Bronchial epithelial cell (primary cell): ENCODE data around the gene NEK1. TPM values are rescaled to one million over a fixed set of nuclear protein-coding genes. Genes with fewer than 3 reads are reported as not detected.

ENCODE experiments used
- DNase-seq: peaks from one replicate; pipeline ENCODE4 v3.0.0-alpha.2; 2010; ENCODE audit warnings: low read depth
- FAIRE-seq: peaks from 2 replicates; lab custom pipeline; 2011; peaks lifted over from hg19 to GRCh38; lab: Jason Lieb, UNC
- H3K27me3 ChIP-seq: 2 replicates; pipeline ENCODE4 v1.5.1; 2011; ENCODE audit warnings: low read length; ENCODE audit not compliant: control insufficient read depth, insufficient read depth
- H3K36me3 ChIP-seq: 2 replicates; pipeline ENCODE4 v1.5.1; 2011; ENCODE audit warnings: low read length; ENCODE audit not compliant: control insufficient read depth, insufficient read depth
- H3K4me3 ChIP-seq: 2 replicates; pipeline ENCODE4 v1.5.1; 2011; ENCODE audit warnings: mild to moderate bottlenecking, low read depth, low read length, control low read depth
- CTCF ChIP-seq: IDR thresholded peaks from 2 replicates; pipeline ENCODE4 v1.5.1; 2011; ENCODE audit warnings: mild to moderate bottlenecking, moderate library complexity, low read length, control low read depth, inconsistent platforms; ENCODE audit not compliant: insufficient read depth, severe bottlenecking
- total RNA-seq: library from RNA; depleted of rRNA; stranded (reverse); fragments of >200 nt; gene quantifications from 2 replicates; pipeline ENCODE4 v1.2.1, GENCODE V29; 2014

Gene NEK1
- total RNA-seq, 1 donor from 2014 or later, result 6.1 TPM

- no peak for FAIRE-seq
- Histone ChIP-seq H3K36me3 (no peaks in the 10 kb centered on the region), H3K27me3 (no peaks in the 10 kb centered on the region), H3K4me3 (peak overlapping the region; percentile 73)
- DNase-seq, result no peak
- TF ChIP-seq CTCF, result no peak
Observed at GRCh38 chr4:169622566-169622965, 10.2 kb upstream of the NEK1 start.

GRCh38 chr4:169621731-169622492, 9.5 kb upstream of the NEK1 start:
- TF ChIP-seq CTCF, result no peak
- no peaks in the 10 kb centered on the region for H3K36me3 ChIP-seq
- H3K27me3 ChIP-seq, result no peaks in the 10 kb centered on the region
- H3K4me3 ChIP-seq, result peak overlapping the region; percentile 73
- peak; percentile 81 for DNase-seq
- no peak for FAIRE-seq

GRCh38 chr4:169620880-169621248, 8.5 kb upstream of the NEK1 start:
- no peaks in the 10 kb centered on the region for H3K27me3 ChIP-seq
- peak overlapping the region; percentile 73 for H3K4me3 ChIP-seq
- no peak for TF ChIP-seq CTCF
- DNase-seq (no peak), FAIRE-seq (no peak)
- H3K36me3 ChIP-seq, result no peaks in the 10 kb centered on the region

GRCh38 chr4:169619958-169620879, 7.8 kb upstream of the NEK1 start, which contains the start of gene CLCN3:
Gene CLCN3 (plus strand): TSS chr4:169620578. CDS start chr4:169635929, 15,351 bp downstream.
- no peaks in the 10 kb centered on the region for H3K36me3 ChIP-seq
- FAIRE-seq (peak; percentile 64), DNase-seq (peak; percentile 90)
- H3K4me3 ChIP-seq, result peak within 1 kb of the TSS; percentile 73
- no peak for TF ChIP-seq CTCF
- no peaks in the 10 kb centered on the region for H3K27me3 ChIP-seq

GRCh38 chr4:169619518-169619957, 7.2 kb upstream of the NEK1 start:
- no peaks in the 10 kb centered on the region for H3K36me3 ChIP-seq
- FAIRE-seq (no peak), DNase-seq (peak; percentile 77)
- peak; percentile 52 for TF ChIP-seq CTCF
- H3K4me3 ChIP-seq, result peak overlapping the region; percentile 73
- H3K27me3 ChIP-seq, result no peaks in the 10 kb centered on the region
